Smooth muscle cell (in vitro differentiated cells): ENCODE results near the gene ATP11B. TPM values are rescaled to one million over a fixed set of nuclear protein-coding genes. Genes with fewer than 3 reads are reported as not detected.

Experiments
- DNase-seq: peaks from one replicate; lab custom pipeline; 2025; ENCODE audit not compliant: unreplicated experiment; lab: John Stamatoyannopoulos, UW
- H2AFZ ChIP-seq: fragments of 200-600 bp; sonication (generic); 2 replicates; pipeline ENCODE4 v1.6.0; 2016; ENCODE audit warnings: antibody characterized with exemption, low read depth, mild to moderate bottlenecking
- H3F3A ChIP-seq: fragments of 200-600 bp; sonication (generic); 2 replicates; pipeline ENCODE4 v1.6.0; 2017; ENCODE audit warnings: antibody characterized with exemption, low read depth
- H3K27ac ChIP-seq: fragments of 200-600 bp; sonication (generic); 2 replicates; pipeline ENCODE4 v1.5.1; 2016; ENCODE audit warnings: low read depth, mild to moderate bottlenecking
- H3K27me3 ChIP-seq: fragments of 200-600 bp; sonication (generic); 2 replicates; pipeline ENCODE4 v1.6.1; 2016; ENCODE audit warnings: low read depth, mild to moderate bottlenecking
- H3K36me3 ChIP-seq: fragments of 200-600 bp; sonication (generic); 2 replicates; pipeline ENCODE4 v1.5.1; 2016; ENCODE audit warnings: low read depth
- H3K4me1 ChIP-seq: fragments of 200-600 bp; sonication (generic); 2 replicates; pipeline ENCODE4 v1.5.1; 2016; ENCODE audit warnings: low read depth
- H3K4me2 ChIP-seq: fragments of 200-600 bp; sonication (generic); 2 replicates; pipeline ENCODE4 v1.6.0; 2016; ENCODE audit warnings: mild to moderate bottlenecking
- H3K4me3 ChIP-seq: fragments of 200-600 bp; sonication (generic); 2 replicates; pipeline ENCODE4 v1.5.1; 2016; ENCODE audit warnings: mild to moderate bottlenecking
- H3K79me2 ChIP-seq: fragments of 200-600 bp; sonication (generic); 2 replicates; pipeline ENCODE4 v1.6.0; 2016; ENCODE audit warnings: low read depth, mild to moderate bottlenecking
- H3K9ac ChIP-seq: fragments of 200-600 bp; sonication (generic); 2 replicates; pipeline ENCODE4 v1.6.0; 2016; ENCODE audit warnings: low read depth
- H3K9me3 ChIP-seq: fragments of 200-600 bp; sonication (generic); replicated peaks from 2 replicates; pipeline ENCODE4 v1.5.1; 2016; ENCODE audit warnings: low read depth
- H4K20me1 ChIP-seq: fragments of 200-600 bp; sonication (generic); 2 replicates; pipeline ENCODE4 v1.6.0; 2016; ENCODE audit warnings: low read depth
- CTCF ChIP-seq: fragments of 200-600 bp; sonication (generic); IDR thresholded peaks from 2 replicates; pipeline ENCODE4 v1.5.1; 2017; ENCODE audit warnings: borderline replicate concordance, mild to moderate bottlenecking, antibody characterized with exemption; ENCODE audit not compliant: insufficient read depth, poor library complexity, severe bottlenecking
- WGBS: methylation state at CpG from one replicate; pipeline ENCODE4 v1.1.7; 2016; ENCODE audit warnings: low lambda C conversion rate; 5-methylcytosine and 5-hydroxymethylcytosine counted together
- polyA plus RNA-seq: library from polyadenylated mRNA; unstranded; fragments of >200 nt; fragmentation: Nextera tagmentation; extraction: Ambion mirVana; gene quantifications from 2 replicates; pipeline ENCODE4 v1.2.1, GENCODE V29; 2016
- total RNA-seq: library from RNA; depleted of rRNA; stranded (reverse); fragments of >200 nt; gene quantifications from 2 replicates; pipeline ENCODE4 v1.2.3, GENCODE V29; 2014

ATP11B gene
- total and polyA plus RNA-seq, 2 experiments from 2014 or later, result 12.0 to 48.7 TPM

- Histone ChIP-seq H3K9ac (no peak overlapping the region), H3K9me3 (no peaks in the 10 kb centered on the region), H2AFZ (no peak overlapping the region), H3K27me3 (no peaks in the 10 kb centered on the region), H3K27ac (peak overlapping the region; percentile 13), H3K4me1 (no peaks in the 10 kb centered on the region), H3K4me2 (no peak overlapping the region), H4K20me1 (peaks cover 33% of the 10 kb centered on the region), H3F3A (no peaks in the 10 kb centered on the region), H3K79me2 (peaks cover 22% of the 10 kb centered on the region), H3K4me3 (no peak overlapping the region), H3K36me3 (peaks cover 5% of the 10 kb centered on the region)
- TF ChIP-seq CTCF, result no peak
- DNase-seq, result no peak
- 86% methylated on average over 4 of the region's 4 CpGs for WGBS
Observed at GRCh38 chr3:182829761-182830405, 36.6 kb downstream of the ATP11B start.

- no peak overlapping the region for H3K4me3 ChIP-seq
- no peak overlapping the region for H3K27ac ChIP-seq
- H3K27me3 ChIP-seq, result no peaks in the 10 kb centered on the region
- no peaks in the 10 kb centered on the region for H3F3A ChIP-seq
- no peaks in the 10 kb centered on the region for H3K4me1 ChIP-seq
- no peaks in the 10 kb centered on the region for H3K36me3 ChIP-seq
- no peaks in the 10 kb centered on the region for H3K79me2 ChIP-seq
- no peak for DNase-seq
- H2AFZ ChIP-seq, result no peak overlapping the region
- H3K9ac ChIP-seq, result no peak overlapping the region
- WGBS, result 47% methylated on average over 3 of the region's 3 CpGs
- no peaks in the 10 kb centered on the region for H4K20me1 ChIP-seq
- no peak overlapping the region for H3K4me2 ChIP-seq
- no peaks in the 10 kb centered on the region for H3K9me3 ChIP-seq
- peak; percentile 48 for TF ChIP-seq CTCF
Observed at GRCh38 chr3:182837855-182838454, 44.7 kb downstream of the ATP11B start.

- Histone ChIP-seq H3K27me3 (no peaks in the 10 kb centered on the region), H3K36me3 (no peaks in the 10 kb centered on the region), H3K9ac (no peak overlapping the region), H3K9me3 (no peaks in the 10 kb centered on the region), H3K79me2 (no peaks in the 10 kb centered on the region), H3K4me3 (no peak overlapping the region), H3F3A (no peaks in the 10 kb centered on the region), H4K20me1 (no peaks in the 10 kb centered on the region), H3K4me2 (no peak overlapping the region), H3K27ac (no peak overlapping the region), H2AFZ (no peak overlapping the region), H3K4me1 (no peaks in the 10 kb centered on the region)
- DNase-seq, result no peak
- no peak for TF ChIP-seq CTCF
- WGBS, result 90% methylated on average over 4 of the region's 4 CpGs
Observed at GRCh38 chr3:182843478-182843877, 50.2 kb downstream of the ATP11B start.

- H3K9me3 ChIP-seq, result no peaks in the 10 kb centered on the region
- H3K4me1 ChIP-seq, result no peaks in the 10 kb centered on the region
- no peak overlapping the region for H3K27ac ChIP-seq
- H3K27me3 ChIP-seq, result no peaks in the 10 kb centered on the region
- H3K9ac ChIP-seq, result no peak overlapping the region
- DNase-seq, result no peak
- no peak overlapping the region for H3K4me2 ChIP-seq
- no peak overlapping the region for H2AFZ ChIP-seq
- peaks cover 5% of the 10 kb centered on the region for H3K36me3 ChIP-seq
- H3K79me2 ChIP-seq, result no peaks in the 10 kb centered on the region
- TF ChIP-seq CTCF, result no peak
- H3K4me3 ChIP-seq, result no peak overlapping the region
- no peaks in the 10 kb centered on the region for H3F3A ChIP-seq
- no peaks in the 10 kb centered on the region for H4K20me1 ChIP-seq
Observed at GRCh38 chr3:182848906-182849305, 55.6 kb downstream of the ATP11B start.
